GM12878 (cell line): ENCODE measurements around the gene ANP32A. TPM values are rescaled to one million over a fixed set of nuclear protein-coding genes. Genes with fewer than 3 reads are reported as not detected.

ENCODE experiments used
- ATAC-seq: fragments of 200-7000 bp; cut with Tn5 transposase; 3 replicates; pipeline ENCODE4 v1.9.1; 2020; ENCODE audit warnings: mild to moderate bottlenecking, moderate library complexity
- BruUV-seq: library from RNA; stranded (reverse); fragments of 400-500 nt; replicated peaks from 2 replicates; lab custom pipeline; 2021; lab: Mats Ljungman, UMichigan
- CTCF ChIA-PET: fragments of 300-600 bp; sonication (Branson Sonifier 250); formaldehyde crosslinking; extraction: SDS; loops from one replicate; lab custom pipeline; 2021; ENCODE audit warnings: inconsistent platforms; lab: Yijun Ruan, JAX
- POLR2A ChIA-PET: fragments of 350-600 bp; formaldehyde crosslinking; extraction: SDS; loops from one replicate; lab custom pipeline; 2021; ENCODE audit warnings: inconsistent platforms; lab: Charles Lee
- RAD21 ChIA-PET: fragments of 300-600 bp; sonication (Branson Sonifier 250); formaldehyde crosslinking; loops from one replicate; lab custom pipeline; 2023; ENCODE audit warnings: antibody characterized with exemption; ENCODE audit not compliant: unreplicated experiment; lab: Charles Lee
- SMC1A ChIA-PET: fragments of 300-600 bp; sonication (Branson Sonifier 250); formaldehyde crosslinking; loops from one replicate; lab custom pipeline; 2023; ENCODE audit not compliant: unreplicated experiment, uncharacterized antibody; lab: Charles Lee
- DNase-seq: peaks from one replicate; pipeline ENCODE4 v3.0.0-alpha.2; 2011; ENCODE audit warnings: low read depth, low spot score
- FAIRE-seq: peaks from 3 replicates; lab custom pipeline; 2011; peaks lifted over from hg19 to GRCh38; lab: Jason Lieb, UNC
- H2AFZ ChIP-seq: 2 replicates; pipeline ENCODE4 v1.6.0; 2011; ENCODE audit warnings: low read depth, low read length, control low read depth; ENCODE audit not compliant: control insufficient read depth
- H3K27ac ChIP-seq: 2 replicates; pipeline ENCODE4 v1.5.1; 2011; ENCODE audit warnings: control low read depth; ENCODE audit not compliant: control insufficient read depth, insufficient read depth
- H3K27me3 ChIP-seq, 2 experiments: replicated peaks in 1 of 2; 2 replicates each; pipeline versions ENCODE4 v1.6.0 to v1.6.1; 2011; ENCODE audit warnings: low read length in 1 of 2; ENCODE audit not compliant: control insufficient read depth in 2 of 2, insufficient read depth in 2 of 2
- H3K36me3 ChIP-seq, 2 experiments: 2 replicates each; pipeline ENCODE4 v1.5.1; 2011; ENCODE audit warnings: low read length in 1 of 2; ENCODE audit not compliant: control insufficient read depth in 2 of 2, insufficient read depth in 2 of 2
- H3K4me1 ChIP-seq: 2 replicates; pipeline ENCODE4 v1.6.1; 2011; ENCODE audit warnings: mild to moderate bottlenecking, low read length, moderate library complexity, mixed read lengths; ENCODE audit not compliant: control insufficient read depth, insufficient read depth
- H3K4me2 ChIP-seq: 2 replicates; pipeline ENCODE4 v1.6.0; 2011; ENCODE audit warnings: control low read depth; ENCODE audit not compliant: control insufficient read depth, insufficient read depth
- H3K4me3 ChIP-seq: fragments of 200-600 bp; sonication (generic); 2 replicates; pipeline ENCODE4 v1.5.1; 2016
- H3K79me2 ChIP-seq: 2 replicates; pipeline ENCODE4 v1.6.0; 2011; ENCODE audit warnings: low read length; ENCODE audit not compliant: control insufficient read depth, insufficient read depth
- H3K9ac ChIP-seq: 2 replicates; pipeline ENCODE4 v1.8.0; 2011; ENCODE audit warnings: low read length, control low read depth, mixed read lengths; ENCODE audit not compliant: control insufficient read depth, insufficient read depth
- H3K9me3 ChIP-seq: replicated peaks from 3 replicates; pipeline ENCODE4 v1.5.1; 2011; ENCODE audit warnings: mild to moderate bottlenecking, low read length; ENCODE audit not compliant: control insufficient read depth, insufficient read depth
- H4K20me1 ChIP-seq: 2 replicates; pipeline ENCODE4 v1.6.0; 2011; ENCODE audit not compliant: control insufficient read depth, insufficient read depth
- ATF2 ChIP-seq: IDR thresholded peaks from 2 replicates; pipeline ENCODE4 v1.6.1; 2012; ENCODE audit warnings: low read length, inconsistent platforms
- BACH1 ChIP-seq: fragments of 450-650 bp; IDR thresholded peaks from 2 replicates; pipeline ENCODE4 v1.6.1; 2017; ENCODE audit warnings: mild to moderate bottlenecking, borderline replicate concordance
- CEBPZ ChIP-seq: fragments of 150-350 bp; IDR thresholded peaks from 2 replicates; pipeline ENCODE4 v1.6.1; 2016; ENCODE audit warnings: low read depth, low read length
- CTCF ChIP-seq, 3 experiments: IDR thresholded peaks in 2 of 3; conservative IDR thresholded peaks in 1 of 3; 2 replicates each; pipeline ENCODE4 v1.5.1; 2011; ENCODE audit warnings: low read depth in 3 of 3, low read length in 3 of 3, mild to moderate bottlenecking in 3 of 3, control low read depth in 2 of 3, moderate library complexity in 2 of 3, inconsistent platforms in 1 of 3, mixed read lengths in 1 of 3; ENCODE audit not compliant: control insufficient read depth in 2 of 3, insufficient read depth in 1 of 3; ENCODE audit errors: extremely low read depth in 1 of 3
- MLLT1 ChIP-seq: fragments of 450-650 bp; IDR thresholded peaks from 2 replicates; pipeline ENCODE4 v1.6.1; 2016; ENCODE audit warnings: mild to moderate bottlenecking
- NKRF ChIP-seq: fragments of 450-650 bp; conservative IDR thresholded peaks from 2 replicates; pipeline ENCODE4 v1.6.1; 2017; ENCODE audit warnings: mild to moderate bottlenecking, moderate library complexity
- YBX1 ChIP-seq: fragments of 450-650 bp; IDR thresholded peaks from 2 replicates; pipeline ENCODE4 v1.6.1; 2016; ENCODE audit warnings: antibody characterized with exemption
- WGBS: methylation state at CpG from one replicate; pipeline ENCODE4 v1.1.6; 2016; ENCODE audit warnings: low lambda C conversion rate; ENCODE audit not compliant: insufficient replicate concordance, insufficient coverage; ENCODE audit errors: missing lambda C conversion rate; 5-methylcytosine and 5-hydroxymethylcytosine counted together
- in situ Hi-C: fragments of 300-500 bp; cut with MboI; formaldehyde crosslinking; loops from 9 replicates; pipeline ENCODE4 v1.14.3; 2018; ENCODE audit warnings: mixed read lengths
- intact Hi-C: fragments of 100-400 bp; cut with micrococcal nuclease; formaldehyde crosslinking; loops from one replicate; pipeline ENCODE4 v1.14.2; 2022; ENCODE audit not compliant: unreplicated experiment
- polyA plus RNA-seq, 11 experiments: library from polyadenylated mRNA; depleted of rRNA in 4 of 11; unstranded in 6 of 11; stranded (reverse) in 5 of 11; fragments of >200 nt; fragmentation: Nextera tagmentation in 4 of 11; fragmentation: Illumina TruSeq in 1 of 11; extraction: Ambion mirVana in 4 of 11; extraction: Trizol in 1 of 11; gene quantifications; 1 replicate in 1 of 11; 2 replicates in 10 of 11; pipeline versions ENCODE4 v1.2.1 to v1.2.3, GENCODE V29; 2011 to 2016; ENCODE audit warnings: inconsistent platforms in 2 of 11, missing spikeins in 2 of 11, low read depth in 1 of 11
- total RNA-seq, 4 experiments: library from RNA; depleted of rRNA in 3 of 4; stranded (reverse); fragments of >200 nt in 3 of 4; fragmentation: Illumina TruSeq in 1 of 4; extraction: Trizol in 1 of 4; gene quantifications; 2 replicates each; pipeline versions ENCODE4 v1.2.1 to v1.2.3, GENCODE V29; 2013 to 2021

The ANP32A gene
- total and polyA plus RNA-seq, 10 of the 15 experiments (the other 5 are each of a cell fraction or from before 2014, with no cell fraction given) = 29.6 to 666 (median 234) TPM

GRCh38 chr15:68809517-68809916, 11.2 kb downstream of the ANP32A start:
- ChIA-PET SMC1A (interaction anchor here (1.2 to 2.0 kb wide), 2 partner anchors 11 to 15 kb away, joined by 5 read pairs; no protein-coding TSS in a partner anchor), RAD21 (interaction anchor here (1.7 kb wide), 1 partner anchor 14 kb away, joined by 3 read pairs; no protein-coding TSS in a partner anchor), POLR2A (no interaction called here), CTCF (interaction anchor here (0.8 kb wide), 1 partner anchor 75 kb away, joined by 3 read pairs; no protein-coding TSS in a partner anchor)
- peaks cover 22 to 26% of the 10 kb centered on the region in 2 experiments; a peak in 3 of 4 replicates for H3K36me3 ChIP-seq
- no peak for TF ChIP-seq YBX1
- TF ChIP-seq CTCF (IDR thresholded peaks at IDR 0.05 in 2 of 3, conservative IDR thresholded peaks at IDR 0.05 in 1 of 3; ENCODE audit: control insufficient read depth in 2 of 3, extremely low read depth in 1 of 3, insufficient read depth in 1 of 3, low read depth in 3 of 3, low read length in 3 of 3) = no peak
- TF ChIP-seq ATF2 = no peak
- no peak for TF ChIP-seq MLLT1
- no peak for TF ChIP-seq NKRF
- TF ChIP-seq CEBPZ = no peak
- no peak for TF ChIP-seq BACH1
- H3K79me2 ChIP-seq = peaks cover 98% of the 10 kb centered on the region
- in situ Hi-C loops (loop anchor here (25.0 kb wide), 1 partner anchor 1272 kb away; the partner anchor contains the start of gene MAP2K5), intact Hi-C loops (no loop called here)
- H4K20me1 ChIP-seq = peaks cover 37% of the 10 kb centered on the region
- H2AFZ ChIP-seq = no peak overlapping the region
- DNase-seq (no peak), ATAC-seq (no peak), FAIRE-seq (no peak)
- BruUV-seq = no TSS peak
- WGBS = 76% methylated on average over 9 of the region's 9 CpGs
- H3K9ac ChIP-seq = no peak overlapping the region
- no peaks in the 10 kb centered on the region for H3K9me3 ChIP-seq
- peaks cover 20% of the 10 kb centered on the region for H3K4me1 ChIP-seq
- H3K27me3 ChIP-seq = no peaks in the 10 kb centered on the region
- H3K27ac ChIP-seq = no peak overlapping the region
- no peak overlapping the region for H3K4me3 ChIP-seq
- H3K4me2 ChIP-seq = no peak overlapping the region
